Lower leg skin (tissue), 3 donors: Measurements from ENCODE around the gene CIB4.

Source experiments
- CTCF ChIP-seq, 3 donors: fragments of 450-650 bp; IDR thresholded peaks; one replicate each; pipeline ENCODE4 v1.5.1; 2016; ENCODE audit warnings: antibody characterized with exemption in 3 of 3, mild to moderate bottlenecking in 3 of 3, moderate library complexity in 2 of 3
- POLR2A ChIP-seq, 2 donors: fragments of 450-650 bp; IDR thresholded peaks; one replicate each; pipeline ENCODE4 v1.6.1; 2016 to 2017; ENCODE audit warnings: antibody characterized with exemption in 2 of 2, mild to moderate bottlenecking in 1 of 2, moderate library complexity in 1 of 2

DNA sequence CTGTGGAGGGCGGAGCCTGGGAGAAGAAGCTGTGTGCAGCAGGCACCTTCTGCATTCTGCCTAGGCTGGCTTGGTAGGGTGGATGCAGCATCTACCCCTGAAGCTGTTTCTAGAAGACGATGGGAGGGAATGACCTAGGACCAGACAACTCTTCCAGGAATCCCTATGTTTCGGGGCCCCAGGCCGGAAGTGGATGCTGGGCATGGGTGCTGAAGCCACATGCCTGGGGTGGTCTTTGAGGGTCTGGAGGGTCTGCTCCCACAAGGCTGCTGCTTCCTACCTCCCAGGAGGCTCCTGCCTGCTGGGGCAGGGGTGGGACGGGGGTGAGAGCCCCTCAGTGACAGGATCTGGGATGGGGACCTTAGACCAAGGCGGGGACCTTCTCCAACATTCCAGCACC is 61.0 kb downstream of the CIB4 start:
- TF ChIP-seq CTCF (IDR thresholded peaks at IDR 0.05) (no peak), POLR2A (IDR thresholded peaks at IDR 0.05) (no peak)
